ENCODE results near the gene EMX1.

Gene EMX1

GRCh38 chr2:72917138-72917876 lies at the start of gene EMX1:
TSS of gene EMX1 (plus strand) at chr2:72917519. CDS start at chr2:72917853, 334 bp downstream.
- H3K27me3 Mint-ChIP-seq: peaks cover 73% of the 10 kb centered on the region
- H3K4me3 Mint-ChIP-seq: peak within 1 kb of the TSS; percentile 70
- H3K4me1 Mint-ChIP-seq (ENCODE audit: low read depth): peaks cover 37% of the 10 kb centered on the region
- no peaks in the 10 kb centered on the region for H3K9me3 Mint-ChIP-seq
- H3K36me3 Mint-ChIP-seq (ENCODE audit: low read depth): no peaks in the 10 kb centered on the region
- H3K27ac Mint-ChIP-seq: no peak within 1 kb of the TSS

GRCh38 chr2:72871060-72871459 lies 46.3 kb upstream of the EMX1 start:
- no peaks in the 10 kb centered on the region for H3K4me1 Mint-ChIP-seq (ENCODE audit: low read depth)
- no peaks in the 10 kb centered on the region for H3K36me3 Mint-ChIP-seq (ENCODE audit: low read depth)
- H3K27me3 Mint-ChIP-seq: peaks cover 60% of the 10 kb centered on the region
- no peak overlapping the region for H3K4me3 Mint-ChIP-seq
- no peak overlapping the region for H3K27ac Mint-ChIP-seq
- H3K9me3 Mint-ChIP-seq: no peaks in the 10 kb centered on the region

DNA sequence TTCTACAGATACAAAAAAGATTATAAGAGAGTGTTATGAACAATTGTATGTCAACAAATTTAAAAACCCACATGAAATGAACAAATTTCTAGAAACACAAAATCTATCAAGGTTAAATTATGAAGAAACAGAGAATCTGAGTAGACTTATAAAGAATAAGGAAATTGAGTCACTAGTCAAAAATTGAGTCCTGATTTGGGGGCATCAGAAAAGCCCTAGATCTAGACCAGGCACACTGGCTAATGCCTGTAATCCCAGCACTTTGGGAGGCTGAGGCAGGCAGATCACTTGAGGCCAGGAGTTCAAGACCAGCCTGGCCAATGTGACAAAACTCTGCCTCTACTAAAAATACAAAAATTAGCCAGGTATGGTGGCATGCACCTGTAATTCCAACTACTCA lies 45.4 kb upstream of the EMX1 start:
- no peaks in the 10 kb centered on the region for H3K36me3 Mint-ChIP-seq (ENCODE audit: low read depth)
- H3K27ac Mint-ChIP-seq: no peak overlapping the region
- H3K4me3 Mint-ChIP-seq: no peak overlapping the region
- H3K9me3 Mint-ChIP-seq: no peaks in the 10 kb centered on the region
- H3K27me3 Mint-ChIP-seq: peaks cover 55% of the 10 kb centered on the region
- no peaks in the 10 kb centered on the region for H3K4me1 Mint-ChIP-seq (ENCODE audit: low read depth)

GRCh38 chr2:72883356-72883962 lies 33.9 kb upstream of the EMX1 start:
- no peak overlapping the region for H3K4me3 Mint-ChIP-seq
- H3K27me3 Mint-ChIP-seq: peaks cover 63% of the 10 kb centered on the region
- H3K27ac Mint-ChIP-seq: no peak overlapping the region
- H3K9me3 Mint-ChIP-seq: no peaks in the 10 kb centered on the region
- H3K36me3 Mint-ChIP-seq (ENCODE audit: low read depth): no peaks in the 10 kb centered on the region
- H3K4me1 Mint-ChIP-seq (ENCODE audit: low read depth): no peaks in the 10 kb centered on the region

- no peaks in the 10 kb centered on the region for H3K4me1 Mint-ChIP-seq (ENCODE audit: low read depth)
- no peaks in the 10 kb centered on the region for H3K9me3 Mint-ChIP-seq
- H3K36me3 Mint-ChIP-seq (ENCODE audit: low read depth): no peaks in the 10 kb centered on the region
- H3K4me3 Mint-ChIP-seq: peak overlapping the region; percentile 68
- no peak overlapping the region for H3K27ac Mint-ChIP-seq
- H3K27me3 Mint-ChIP-seq: peaks cover 63% of the 10 kb centered on the region
Observed at GRCh38 chr2:72886505-72887031, 30.8 kb upstream of the EMX1 start.

GRCh38 chr2:72887032-72887739 lies 30.1 kb upstream of the EMX1 start, which contains the start of gene SPR:
TSS of gene SPR (plus strand) at chr2:72887408. CDS start at chr2:72887433, 25 bp downstream.
- peaks cover 57% of the 10 kb centered on the region for H3K27me3 Mint-ChIP-seq
- no peak within 1 kb of the TSS for H3K27ac Mint-ChIP-seq
- no peaks in the 10 kb centered on the region for H3K4me1 Mint-ChIP-seq (ENCODE audit: low read depth)
- H3K4me3 Mint-ChIP-seq: peak within 1 kb of the TSS; percentile 74
- no peaks in the 10 kb centered on the region for H3K36me3 Mint-ChIP-seq (ENCODE audit: low read depth)
- H3K9me3 Mint-ChIP-seq: no peaks in the 10 kb centered on the region

DNA sequence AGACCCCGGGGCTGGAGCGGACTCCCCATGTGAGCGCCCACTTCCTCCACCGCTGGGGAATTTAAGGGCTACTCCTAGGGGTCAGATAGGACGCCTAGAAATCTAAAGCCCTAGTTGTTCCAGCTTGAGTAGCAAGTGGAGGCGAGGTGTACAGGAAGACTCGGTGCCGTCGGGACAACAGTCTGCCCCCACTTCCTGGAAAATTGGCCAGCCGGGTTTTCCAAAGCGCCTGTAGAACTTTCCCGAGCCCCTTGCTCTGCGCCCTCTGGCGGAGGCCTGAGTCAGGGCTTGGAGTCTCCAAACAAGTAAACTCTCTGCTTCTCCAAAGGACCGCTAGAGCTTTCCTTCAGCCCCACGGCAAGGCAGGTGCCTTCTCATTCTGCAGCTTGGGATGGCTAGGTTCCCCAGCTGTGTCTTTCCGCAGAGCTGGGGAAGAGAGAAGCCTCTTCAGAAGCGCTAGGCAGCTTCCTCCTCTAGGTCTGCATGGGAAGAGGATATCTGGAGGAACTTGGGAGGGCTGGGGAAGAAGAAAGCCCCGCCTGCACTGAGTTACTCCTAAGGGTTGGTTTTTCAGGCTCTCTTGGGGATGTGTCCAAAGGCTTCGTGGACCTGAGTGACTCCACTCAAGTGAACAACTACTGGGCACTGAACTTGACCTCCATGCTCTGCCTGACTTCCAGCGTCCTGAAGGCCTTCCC lies 29.4 kb upstream of the EMX1 start:
- H3K4me3 Mint-ChIP-seq: peak overlapping the region; percentile 74
- H3K4me1 Mint-ChIP-seq (ENCODE audit: low read depth): no peaks in the 10 kb centered on the region
- H3K27me3 Mint-ChIP-seq: peaks cover 50% of the 10 kb centered on the region
- no peak overlapping the region for H3K27ac Mint-ChIP-seq
- no peaks in the 10 kb centered on the region for H3K9me3 Mint-ChIP-seq
- no peaks in the 10 kb centered on the region for H3K36me3 Mint-ChIP-seq (ENCODE audit: low read depth)

DNA sequence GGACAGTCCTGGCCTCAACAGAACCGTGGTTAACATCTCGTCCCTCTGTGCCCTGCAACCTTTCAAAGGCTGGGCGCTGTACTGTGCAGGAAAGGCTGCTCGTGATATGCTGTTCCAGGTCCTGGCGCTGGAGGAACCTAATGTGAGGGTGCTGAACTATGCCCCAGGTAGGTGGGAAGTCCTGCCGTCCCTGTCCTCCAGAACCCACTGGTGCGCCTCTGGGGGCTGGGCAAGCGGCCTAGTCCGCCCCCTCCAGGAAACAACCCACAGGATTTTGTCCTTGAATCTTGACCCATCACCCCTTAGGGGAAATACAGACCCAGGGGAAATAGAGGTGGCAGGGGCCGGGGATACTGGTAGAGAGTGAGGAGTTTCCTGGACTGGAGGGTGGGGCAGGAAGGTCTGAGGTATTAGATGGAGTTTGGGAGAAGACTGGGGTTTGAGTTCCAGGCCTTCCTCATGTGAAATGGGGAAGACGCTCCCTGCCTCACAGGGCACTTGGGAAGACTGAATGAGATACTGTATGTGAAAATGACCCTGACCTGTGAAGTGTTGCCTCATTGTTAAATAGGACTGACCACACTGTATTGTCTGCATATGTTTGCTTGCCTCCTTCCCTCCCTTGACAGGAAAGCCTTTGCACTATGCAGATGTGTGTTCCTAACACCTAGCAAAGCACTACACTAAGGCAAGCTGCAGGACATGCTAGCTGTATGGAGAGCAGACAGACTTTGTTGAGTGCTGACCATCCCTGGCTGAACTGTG lies 28.7 kb upstream of the EMX1 start:
- Mint-ChIP-seq H3K27me3 (peaks cover 43% of the 10 kb centered on the region), H3K4me1 (ENCODE audit: low read depth) (no peaks in the 10 kb centered on the region), H3K4me3 (peak overlapping the region; percentile 74), H3K36me3 (ENCODE audit: low read depth) (no peaks in the 10 kb centered on the region), H3K9me3 (no peaks in the 10 kb centered on the region), H3K27ac (no peak overlapping the region)

DNA sequence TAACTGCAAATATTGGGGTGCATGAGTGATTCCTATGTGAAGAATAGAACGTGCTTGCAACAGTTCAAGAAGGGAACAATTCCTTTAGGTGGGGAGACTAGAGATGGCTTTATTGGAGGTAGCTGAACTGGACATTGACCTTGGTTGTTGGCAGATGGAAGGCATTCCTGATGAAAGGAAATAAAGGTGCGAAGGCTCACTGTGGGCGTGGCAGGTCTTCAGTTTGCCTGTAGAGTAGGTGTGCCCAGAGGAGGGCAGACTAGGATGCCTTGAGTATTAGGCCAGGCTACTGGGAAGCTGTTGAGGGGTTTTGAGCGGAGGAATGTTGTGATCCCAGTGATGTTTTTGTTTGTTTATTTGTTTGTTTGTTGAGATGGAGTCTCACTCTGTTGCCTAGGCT lies 27.3 kb upstream of the EMX1 start:
- Mint-ChIP-seq H3K4me1 (ENCODE audit: low read depth) (no peaks in the 10 kb centered on the region), H3K9me3 (no peaks in the 10 kb centered on the region), H3K27ac (no peak overlapping the region), H3K27me3 (peaks cover 36% of the 10 kb centered on the region), H3K4me3 (no peak overlapping the region), H3K36me3 (ENCODE audit: low read depth) (no peaks in the 10 kb centered on the region)

DNA sequence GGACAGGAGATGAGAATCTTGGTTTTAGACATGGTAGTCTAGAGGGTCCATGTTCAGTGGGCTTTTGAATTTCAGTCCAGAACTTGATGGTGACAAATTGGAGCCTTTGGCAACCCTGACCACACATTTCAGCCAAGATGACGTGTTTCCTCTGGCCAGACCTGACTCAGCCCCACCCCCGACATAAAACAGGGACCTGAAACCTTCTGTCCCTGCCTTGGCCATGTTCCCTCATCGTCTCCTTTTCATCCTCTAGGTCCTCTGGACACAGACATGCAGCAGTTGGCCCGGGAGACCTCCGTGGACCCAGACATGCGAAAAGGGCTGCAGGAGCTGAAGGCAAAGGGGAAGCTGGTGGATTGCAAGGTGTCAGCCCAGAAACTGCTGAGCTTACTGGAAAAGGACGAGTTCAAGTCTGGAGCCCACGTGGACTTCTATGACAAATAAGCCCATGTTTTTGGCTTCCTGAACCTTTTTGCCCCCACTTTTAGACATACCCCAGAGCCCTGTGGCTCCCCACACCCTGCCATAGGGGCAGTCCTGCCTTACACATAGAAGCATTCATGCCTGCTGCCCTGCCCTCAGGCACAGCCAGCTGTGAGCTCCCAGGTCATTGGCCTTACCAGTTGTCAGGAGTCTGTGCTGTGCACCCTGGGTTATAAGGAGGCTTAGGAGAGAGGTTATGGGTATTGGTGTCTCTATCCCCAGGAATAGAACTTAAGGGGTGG lies 26.1 kb upstream of the EMX1 start:
- Mint-ChIP-seq H3K27me3 (peaks cover 31% of the 10 kb centered on the region), H3K4me1 (ENCODE audit: low read depth) (no peaks in the 10 kb centered on the region), H3K4me3 (no peak overlapping the region), H3K27ac (no peak overlapping the region), H3K9me3 (no peaks in the 10 kb centered on the region), H3K36me3 (ENCODE audit: low read depth) (no peaks in the 10 kb centered on the region)

GRCh38 chr2:72892506-72893173 lies 24.7 kb upstream of the EMX1 start:
- Mint-ChIP-seq H3K9me3 (no peaks in the 10 kb centered on the region), H3K36me3 (ENCODE audit: low read depth) (no peaks in the 10 kb centered on the region), H3K27me3 (peaks cover 30% of the 10 kb centered on the region), H3K4me1 (ENCODE audit: low read depth) (no peaks in the 10 kb centered on the region), H3K4me3 (no peak overlapping the region), H3K27ac (no peak overlapping the region)

GRCh38 chr2:72893594-72894319 lies 23.6 kb upstream of the EMX1 start:
- Mint-ChIP-seq H3K9me3 (no peaks in the 10 kb centered on the region), H3K4me3 (no peak overlapping the region)

DNA sequence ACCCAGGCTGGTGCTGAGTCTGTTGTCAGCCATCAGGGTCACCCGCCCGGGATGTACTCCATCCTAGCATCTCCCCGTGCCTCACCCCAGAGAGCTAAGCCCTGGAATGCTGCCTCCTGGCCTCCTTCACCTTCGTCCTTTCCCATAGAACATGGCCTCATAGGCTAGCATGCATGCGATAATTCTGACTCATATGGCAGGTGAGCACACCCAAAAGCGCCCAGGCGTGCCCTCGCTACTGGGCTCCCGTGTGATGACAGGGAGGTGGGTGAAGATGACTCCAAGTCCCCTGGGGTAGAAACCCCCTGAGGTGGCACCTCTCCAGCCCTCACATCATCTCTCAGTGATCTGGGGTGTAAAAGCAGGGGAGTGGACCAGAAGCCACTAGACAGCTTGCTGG lies 22.8 kb upstream of the EMX1 start:
- H3K27ac Mint-ChIP-seq: no peak overlapping the region
- peaks cover 41% of the 10 kb centered on the region for H3K27me3 Mint-ChIP-seq
- no peaks in the 10 kb centered on the region for H3K4me1 Mint-ChIP-seq (ENCODE audit: low read depth)
- no peaks in the 10 kb centered on the region for H3K36me3 Mint-ChIP-seq (ENCODE audit: low read depth)
- no peaks in the 10 kb centered on the region for H3K9me3 Mint-ChIP-seq
- no peak overlapping the region for H3K4me3 Mint-ChIP-seq

More at GRCh38 chr2:72893594-72894319, 23.6 kb upstream of the EMX1 start:
- H3K4me1 Mint-ChIP-seq (ENCODE audit: low read depth): no peaks in the 10 kb centered on the region
- H3K36me3 Mint-ChIP-seq (ENCODE audit: low read depth): no peaks in the 10 kb centered on the region
- peaks cover 36% of the 10 kb centered on the region for H3K27me3 Mint-ChIP-seq
- no peak overlapping the region for H3K27ac Mint-ChIP-seq

All from stimulated activated naive CD8-positive, alpha-beta T cell treated with anti-CD3 and anti-CD28 coated beads, Interleukin-15, Interleukin-2, amounts not matched to agents 100 ng/mL and 50 ng/mL, for 24 hours (primary cell).